Measurements from ENCODE around the gene ZNF485. TPM values are rescaled to one million over a fixed set of nuclear protein-coding genes. Genes with fewer than 3 reads are reported as not detected.

Gene ZNF485
- polyA plus RNA-seq, 2 of the 4 experiments (the other 2 are of a cell fraction): 2.7 to 3.3 TPM

DNA sequence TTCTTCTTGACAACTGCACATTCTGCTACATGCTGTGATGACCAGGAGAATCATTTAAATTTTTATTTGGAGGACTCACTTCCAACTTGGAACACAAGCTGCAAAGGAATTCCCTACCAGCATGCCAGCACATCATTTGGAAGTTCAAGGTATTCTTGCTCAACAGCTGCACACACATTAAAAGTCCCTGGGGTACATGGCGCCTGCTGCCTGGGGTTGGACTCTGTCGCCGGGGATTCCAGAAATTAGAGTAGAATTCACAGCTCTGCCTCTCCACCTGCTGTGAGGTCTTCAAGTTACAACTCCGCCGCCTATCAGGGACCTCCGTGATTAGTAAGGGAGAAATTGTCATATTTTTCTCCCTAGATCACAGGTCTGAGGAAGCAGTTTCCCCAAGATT is 41.3 kb downstream of the ZNF485 start:
- no peak for TF ChIP-seq RCOR1 (IDR thresholded peaks at IDR 0.05; ENCODE audit: low read depth, low read length)
- no peak for TF ChIP-seq NPAS2 (CRISPR knock-in tag; IDR thresholded peaks at IDR 0.05; ENCODE audit: borderline replicate concordance)
- no peak for TF ChIP-seq KDM5A (IDR thresholded peaks at IDR 0.05)
- 94% methylated on average over 6 of the region's 6 CpGs for WGBS (ENCODE audit: missing lambda C conversion rate)
- Histone ChIP-seq H3K9me3 (peaks cover 59% of the 10 kb centered on the region), H3K4me3 (no peak overlapping the region), H3K27ac (no peak overlapping the region), H3K4me1 (no peaks in the 10 kb centered on the region), H3K4me2 (peak overlapping the region; percentile 85; the same call in 1 of the 3 replicates)
- POLR2A ChIA-PET: interaction anchor here (0.6 kb wide), 1 partner anchor 577 kb away, joined by 3 read pairs; no protein-coding TSS in a partner anchor
- CTCF ChIA-PET: no interaction called here
- ATAC-seq: no peak
- DNase-seq (ENCODE audit: low read depth in 1 of 2, low spot score in 1 of 2): no peak
- no peak for FAIRE-seq

DNA sequence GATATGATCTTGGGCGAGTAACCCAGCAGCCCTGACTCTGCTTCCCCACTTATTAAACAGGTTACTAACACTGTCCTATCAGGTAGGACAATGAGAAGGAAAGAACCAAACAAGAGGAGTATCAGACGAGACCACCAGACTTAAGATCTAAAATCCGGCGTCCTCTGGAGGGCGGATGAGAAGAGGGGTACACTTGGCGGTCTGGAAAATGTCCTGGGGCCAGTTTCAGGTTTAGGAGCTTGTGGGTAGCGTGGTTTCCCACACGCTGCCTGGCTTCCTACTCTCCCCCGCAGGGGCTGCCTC is 41.8 kb downstream of the ZNF485 start:
- POLR2A ChIA-PET: no interaction called here
- DNase-seq (ENCODE audit: low read depth in 1 of 2, low spot score in 1 of 2) (no peak), FAIRE-seq (no peak), ATAC-seq (no peak)
- TF ChIP-seq, protein P1, sequence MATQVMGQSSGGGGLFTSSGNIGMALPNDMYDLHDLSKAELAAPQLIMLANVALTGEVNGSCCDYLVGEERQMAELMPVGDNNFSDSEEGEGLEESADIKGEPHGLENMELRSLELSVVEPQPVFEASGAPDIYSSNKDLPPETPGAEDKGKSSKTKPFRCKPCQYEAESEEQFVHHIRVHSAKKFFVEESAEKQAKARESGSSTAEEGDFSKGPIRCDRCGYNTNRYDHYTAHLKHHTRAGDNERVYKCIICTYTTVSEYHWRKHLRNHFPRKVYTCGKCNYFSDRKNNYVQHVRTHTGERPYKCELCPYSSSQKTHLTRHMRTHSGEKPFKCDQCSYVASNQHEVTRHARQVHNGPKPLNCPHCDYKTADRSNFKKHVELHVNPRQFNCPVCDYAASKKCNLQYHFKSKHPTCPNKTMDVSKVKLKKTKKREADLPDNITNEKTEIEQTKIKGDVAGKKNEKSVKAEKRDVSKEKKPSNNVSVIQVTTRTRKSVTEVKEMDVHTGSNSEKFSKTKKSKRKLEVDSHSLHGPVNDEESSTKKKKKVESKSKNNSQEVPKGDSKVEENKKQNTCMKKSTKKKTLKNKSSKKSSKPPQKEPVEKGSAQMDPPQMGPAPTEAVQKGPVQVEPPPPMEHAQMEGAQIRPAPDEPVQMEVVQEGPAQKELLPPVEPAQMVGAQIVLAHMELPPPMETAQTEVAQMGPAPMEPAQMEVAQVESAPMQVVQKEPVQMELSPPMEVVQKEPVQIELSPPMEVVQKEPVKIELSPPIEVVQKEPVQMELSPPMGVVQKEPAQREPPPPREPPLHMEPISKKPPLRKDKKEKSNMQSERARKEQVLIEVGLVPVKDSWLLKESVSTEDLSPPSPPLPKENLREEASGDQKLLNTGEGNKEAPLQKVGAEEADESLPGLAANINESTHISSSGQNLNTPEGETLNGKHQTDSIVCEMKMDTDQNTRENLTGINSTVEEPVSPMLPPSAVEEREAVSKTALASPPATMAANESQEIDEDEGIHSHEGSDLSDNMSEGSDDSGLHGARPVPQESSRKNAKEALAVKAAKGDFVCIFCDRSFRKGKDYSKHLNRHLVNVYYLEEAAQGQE (IDR thresholded peaks at IDR 0.05): no peak
- TF ChIP-seq, protein P2, sequence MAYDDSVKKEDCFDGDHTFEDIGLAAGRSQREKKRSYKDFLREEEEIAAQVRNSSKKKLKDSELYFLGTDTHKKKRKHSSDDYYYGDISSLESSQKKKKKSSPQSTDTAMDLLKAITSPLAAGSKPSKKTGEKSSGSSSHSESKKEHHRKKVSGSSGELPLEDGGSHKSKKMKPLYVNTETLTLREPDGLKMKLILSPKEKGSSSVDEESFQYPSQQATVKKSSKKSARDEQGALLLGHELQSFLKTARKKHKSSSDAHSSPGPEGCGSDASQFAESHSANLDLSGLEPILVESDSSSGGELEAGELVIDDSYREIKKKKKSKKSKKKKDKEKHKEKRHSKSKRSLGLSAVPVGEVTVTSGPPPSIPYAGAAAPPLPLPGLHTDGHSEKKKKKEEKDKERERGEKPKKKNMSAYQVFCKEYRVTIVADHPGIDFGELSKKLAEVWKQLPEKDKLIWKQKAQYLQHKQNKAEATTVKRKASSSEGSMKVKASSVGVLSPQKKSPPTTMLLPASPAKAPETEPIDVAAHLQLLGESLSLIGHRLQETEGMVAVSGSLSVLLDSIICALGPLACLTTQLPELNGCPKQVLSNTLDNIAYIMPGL (CRISPR knock-in tag; IDR thresholded peaks at IDR 0.05; ENCODE audit: borderline replicate concordance): no peak
- TF ChIP-seq NFE2L2 (conservative IDR thresholded peaks at IDR 0.05; ENCODE audit: low read length) (no peak), KDM1A (IDR thresholded peaks at IDR 0.05; ENCODE audit: low read depth) (no peak), HEYL (CRISPR knock-in tag; IDR thresholded peaks at IDR 0.05) (no peak), BHLHE40 (IDR thresholded peaks at IDR 0.05; ENCODE audit: low read depth, low read length) (no peak), JUNB (IDR thresholded peaks at IDR 0.05) (no peak), ZNF302 (CRISPR knock-in tag; IDR thresholded peaks at IDR 0.05) (no peak), JUN (IDR thresholded peaks at IDR 0.05) (no peak), CEBPB (IDR thresholded peaks at IDR 0.05) (no peak), FOSB (CRISPR knock-in tag; IDR thresholded peaks at IDR 0.05) (no peak), ZC3H11A (IDR thresholded peaks at IDR 0.05) (no peak)
- TF ChIP-seq, protein P3, sequence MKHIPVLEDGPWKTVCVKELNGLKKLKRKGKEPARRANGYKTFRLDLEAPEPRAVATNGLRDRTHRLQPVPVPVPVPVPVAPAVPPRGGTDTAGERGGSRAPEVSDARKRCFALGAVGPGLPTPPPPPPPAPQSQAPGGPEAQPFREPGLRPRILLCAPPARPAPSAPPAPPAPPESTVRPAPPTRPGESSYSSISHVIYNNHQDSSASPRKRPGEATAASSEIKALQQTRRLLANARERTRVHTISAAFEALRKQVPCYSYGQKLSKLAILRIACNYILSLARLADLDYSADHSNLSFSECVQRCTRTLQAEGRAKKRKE (CRISPR knock-in tag; IDR thresholded peaks at IDR 0.05; ENCODE audit: low read depth): no peak
- TF ChIP-seq, protein P4, sequence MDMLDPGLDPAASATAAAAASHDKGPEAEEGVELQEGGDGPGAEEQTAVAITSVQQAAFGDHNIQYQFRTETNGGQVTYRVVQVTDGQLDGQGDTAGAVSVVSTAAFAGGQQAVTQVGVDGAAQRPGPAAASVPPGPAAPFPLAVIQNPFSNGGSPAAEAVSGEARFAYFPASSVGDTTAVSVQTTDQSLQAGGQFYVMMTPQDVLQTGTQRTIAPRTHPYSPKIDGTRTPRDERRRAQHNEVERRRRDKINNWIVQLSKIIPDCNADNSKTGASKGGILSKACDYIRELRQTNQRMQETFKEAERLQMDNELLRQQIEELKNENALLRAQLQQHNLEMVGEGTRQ (IDR thresholded peaks at IDR 0.05): no peak
- peak overlapping the region; percentile 85 for H3K4me2 ChIP-seq
- CTCF ChIA-PET: no interaction called here
- 63% methylated on average over 9 of the region's 9 CpGs for whole genome bisulfite sequencing (ENCODE audit: missing lambda C conversion rate)
- peak overlapping the region; percentile 81 to 96 for H3K27ac ChIP-seq
- peaks cover 54% of the 10 kb centered on the region for H3K9me3 ChIP-seq
- peak overlapping the region; percentile 66 for H3K4me3 ChIP-seq
- H3K4me1 ChIP-seq: no peaks in the 10 kb centered on the region

Measured in A549 (cell line).